Measurements from ENCODE around the gene ACAA2. TPM values are rescaled to one million over a fixed set of nuclear protein-coding genes. Genes with fewer than 3 reads are reported as not detected.

The ACAA2 gene
- total RNA-seq, 1 experiment from 2014 or later = 136 TPM

GRCh38 chr18:49755489-49755888 is 57.8 kb downstream of the ACAA2 start:
- Mint-ChIP-seq H3K27ac (no peak overlapping the region), H3K4me1 (peaks cover 51% of the 10 kb centered on the region), H3K36me3 (no peaks in the 10 kb centered on the region), H3K9me3 (peaks cover 6% of the 10 kb centered on the region), H3K27me3 (ENCODE audit: low read depth) (no peaks in the 10 kb centered on the region), H3K4me3 (no peak overlapping the region)
- no peak for ATAC-seq
- DNase-seq (ENCODE audit: low spot score) = no peak
- POLR2A ChIA-PET = no interaction called here
- TF ChIP-seq IRF2 (CRISPR knock-in tag; IDR thresholded peaks at IDR 0.05; ENCODE audit: borderline replicate concordance, low read depth) (no peak), HMGXB4 (CRISPR knock-in tag; IDR thresholded peaks at IDR 0.05) (no peak), E2F5 (CRISPR knock-in tag; IDR thresholded peaks at IDR 0.05) (no peak), ATF1 (CRISPR knock-in tag; IDR thresholded peaks at IDR 0.05) (no peak), SOX15 (CRISPR knock-in tag; IDR thresholded peaks at IDR 0.05) (no peak), ZNF263 (CRISPR knock-in tag; IDR thresholded peaks at IDR 0.05; ENCODE audit: low read depth) (no peak), IRF1 (CRISPR knock-in tag; IDR thresholded peaks at IDR 0.05) (no peak), E2F4 (CRISPR knock-in tag; IDR thresholded peaks at IDR 0.05; ENCODE audit: borderline replicate concordance, low read depth) (no peak), ZNF219 (CRISPR knock-in tag; IDR thresholded peaks at IDR 0.05; ENCODE audit: borderline replicate concordance) (no peak), AFF4 (CRISPR knock-in tag; IDR thresholded peaks at IDR 0.05; ENCODE audit: borderline replicate concordance) (no peak), ZNF396 (CRISPR knock-in tag; IDR thresholded peaks at IDR 0.05; ENCODE audit: borderline replicate concordance) (no peak), HMGA2 (CRISPR knock-in tag; IDR thresholded peaks at IDR 0.05) (no peak), ZNF512 (CRISPR knock-in tag; IDR thresholded peaks at IDR 0.05; ENCODE audit: borderline replicate concordance) (no peak), GTF2I (CRISPR knock-in tag; conservative IDR thresholded peaks at IDR 0.05) (no peak), ZNF232 (CRISPR knock-in tag; IDR thresholded peaks at IDR 0.05) (no peak), FOXP4 (CRISPR knock-in tag; IDR thresholded peaks at IDR 0.05) (no peak), NFYB (CRISPR knock-in tag; conservative IDR thresholded peaks at IDR 0.05; ENCODE audit: low read depth) (no peak), ZNF416 (CRISPR knock-in tag; IDR thresholded peaks at IDR 0.05) (no peak), ELF4 (CRISPR knock-in tag; IDR thresholded peaks at IDR 0.05; ENCODE audit: low read depth) (no peak)
- CTCF ChIA-PET = interaction anchor here (0.8 to 1.3 kb wide), 3 partner anchors 29 to 245 kb away, joined by 3 to 5 read pairs (median 3); no protein-coding TSS in a partner anchor

Measured in WTC11 (cell line).